PC-9 (cell line): ENCODE measurements around the gene NUP133. TPM values are rescaled to one million over a fixed set of nuclear protein-coding genes. Genes with fewer than 3 reads are reported as not detected.

Source experiments
- BruUV-seq: library from RNA; stranded (reverse); fragments of 400-500 nt; replicated peaks from 2 replicates; lab custom pipeline; 2021; lab: Mats Ljungman, UMichigan
- CTCF ChIA-PET: fragments of 300-600 bp; sonication (Branson Sonifier 250); formaldehyde crosslinking; loops from one replicate; lab custom pipeline; 2022; ENCODE audit warnings: antibody characterized with exemption; lab: Charles Lee
- POLR2A ChIA-PET: fragments of 300-600 bp; sonication (Branson Sonifier 250); formaldehyde crosslinking; loops from one replicate; lab custom pipeline; 2022; ENCODE audit warnings: antibody characterized with exemption; ENCODE audit not compliant: unreplicated experiment; lab: Charles Lee
- DNase-seq, 2 experiments: peaks; one replicate each; pipeline versions ENCODE4 v3.0.0 to v3.0.0-alpha.2; 2015 to 2022; ENCODE audit warnings: mixed read lengths in 1 of 2
- H2AFZ ChIP-seq: fragments of 200-600 bp; sonication (generic); 2 replicates; pipeline ENCODE4 v1.8.1; 2017; ENCODE audit warnings: antibody characterized with exemption
- H3F3A ChIP-seq: fragments of 200-600 bp; sonication (generic); 2 replicates; pipeline ENCODE4 v1.8.1; 2017; ENCODE audit warnings: antibody characterized with exemption, mild to moderate bottlenecking, low read depth; ENCODE audit not compliant: insufficient read depth
- H3K27ac ChIP-seq: fragments of 200-600 bp; sonication (generic); 2 replicates; pipeline ENCODE4 v1.6.1; 2016; ENCODE audit warnings: mixed run types
- H3K27me3 ChIP-seq: fragments of 200-600 bp; sonication (generic); 2 replicates; pipeline ENCODE4 v1.6.1; 2016; ENCODE audit warnings: low read depth, mixed run types; ENCODE audit not compliant: insufficient read depth
- H3K36me3 ChIP-seq: fragments of 200-600 bp; sonication (generic); 2 replicates; pipeline ENCODE4 v1.6.1; 2016; ENCODE audit warnings: low read depth, mixed run types
- H3K4me1 ChIP-seq: fragments of 200-600 bp; sonication (generic); replicated peaks from 2 replicates; pipeline ENCODE4 v1.6.1; 2016; ENCODE audit warnings: mixed run types; ENCODE audit not compliant: insufficient read depth
- H3K4me2 ChIP-seq: fragments of 200-600 bp; sonication (generic); 2 replicates; pipeline ENCODE4 v1.6.1; 2017; ENCODE audit warnings: mixed run types
- H3K4me3 ChIP-seq: fragments of 200-600 bp; sonication (generic); 2 replicates; pipeline ENCODE4 v1.6.1; 2016; ENCODE audit warnings: mixed run types
- H3K79me2 ChIP-seq: fragments of 200-600 bp; sonication (generic); 2 replicates; pipeline ENCODE4 v1.6.1; 2017; ENCODE audit warnings: low read depth, mixed run types
- H3K9me2 ChIP-seq: fragments of 200-600 bp; sonication (generic); 2 replicates; pipeline ENCODE4 v1.8.1; 2017; ENCODE audit warnings: mild to moderate bottlenecking; ENCODE audit not compliant: insufficient read depth
- H3K9me3 ChIP-seq: fragments of 200-600 bp; sonication (generic); 2 replicates; pipeline ENCODE4 v1.8.1; 2016; ENCODE audit warnings: low read depth; ENCODE audit not compliant: insufficient read depth
- H4K20me1 ChIP-seq: fragments of 200-600 bp; sonication (generic); 2 replicates; pipeline ENCODE4 v1.8.1; 2017; ENCODE audit not compliant: insufficient read depth
- EZH2 ChIP-seq: fragments of 200-600 bp; sonication (generic); IDR thresholded peaks from 2 replicates; pipeline ENCODE4 v1.8.0; 2017; ENCODE audit warnings: antibody characterized with exemption, low read depth
- intact Hi-C: fragments of 100-400 bp; cut with micrococcal nuclease; formaldehyde crosslinking; loops from one replicate; pipeline ENCODE4 v1.10.0; 2022; ENCODE audit not compliant: unreplicated experiment
- total RNA-seq: library from RNA; stranded (reverse); gene quantifications from 2 replicates; pipeline ENCODE4 v1.2.3, GENCODE V29; 2021
- TF ChIP-seq, protein P1 (sequence below): fragments of 200-600 bp; sonication (generic); conservative IDR thresholded peaks from 2 replicates; pipeline ENCODE4 v1.6.1; 2017; ENCODE audit warnings: mixed run types, antibody characterized with exemption, mild to moderate bottlenecking, moderate library complexity

The NUP133 gene
- total RNA-seq, 1 experiment from 2014 or later, result 38.5 TPM

DNA sequence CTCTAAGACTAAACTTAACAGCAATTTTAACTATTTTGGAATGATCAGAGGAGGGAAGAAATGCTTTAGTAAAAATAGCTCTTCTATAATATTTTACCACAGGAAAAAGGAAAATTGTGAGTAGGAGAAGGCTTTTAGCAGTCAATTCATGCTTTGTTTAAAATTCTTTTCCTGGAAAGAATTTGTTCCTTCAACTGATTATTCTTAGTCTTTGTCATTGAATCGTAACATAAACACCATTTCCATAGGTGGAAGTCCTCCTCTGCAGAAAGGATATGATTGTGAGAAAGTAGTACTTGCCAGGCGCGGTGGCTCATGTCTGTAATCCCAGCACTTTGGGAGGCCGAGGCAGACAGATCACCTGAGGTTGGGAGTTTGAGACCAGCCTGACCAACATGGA, 62.3 kb downstream of the NUP133 start:
- H2AFZ ChIP-seq, result no peak overlapping the region
- POLR2A ChIA-PET, result no interaction called here
- CTCF ChIA-PET, result no interaction called here
- no peak overlapping the region for H3K4me3 ChIP-seq
- no peaks in the 10 kb centered on the region for H3K79me2 ChIP-seq
- no peaks in the 10 kb centered on the region for H3K9me2 ChIP-seq
- no peaks in the 10 kb centered on the region for H4K20me1 ChIP-seq
- H3K4me2 ChIP-seq, result no peak overlapping the region
- TF ChIP-seq, protein P1, sequence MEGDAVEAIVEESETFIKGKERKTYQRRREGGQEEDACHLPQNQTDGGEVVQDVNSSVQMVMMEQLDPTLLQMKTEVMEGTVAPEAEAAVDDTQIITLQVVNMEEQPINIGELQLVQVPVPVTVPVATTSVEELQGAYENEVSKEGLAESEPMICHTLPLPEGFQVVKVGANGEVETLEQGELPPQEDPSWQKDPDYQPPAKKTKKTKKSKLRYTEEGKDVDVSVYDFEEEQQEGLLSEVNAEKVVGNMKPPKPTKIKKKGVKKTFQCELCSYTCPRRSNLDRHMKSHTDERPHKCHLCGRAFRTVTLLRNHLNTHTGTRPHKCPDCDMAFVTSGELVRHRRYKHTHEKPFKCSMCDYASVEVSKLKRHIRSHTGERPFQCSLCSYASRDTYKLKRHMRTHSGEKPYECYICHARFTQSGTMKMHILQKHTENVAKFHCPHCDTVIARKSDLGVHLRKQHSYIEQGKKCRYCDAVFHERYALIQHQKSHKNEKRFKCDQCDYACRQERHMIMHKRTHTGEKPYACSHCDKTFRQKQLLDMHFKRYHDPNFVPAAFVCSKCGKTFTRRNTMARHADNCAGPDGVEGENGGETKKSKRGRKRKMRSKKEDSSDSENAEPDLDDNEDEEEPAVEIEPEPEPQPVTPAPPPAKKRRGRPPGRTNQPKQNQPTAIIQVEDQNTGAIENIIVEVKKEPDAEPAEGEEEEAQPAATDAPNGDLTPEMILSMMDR, result no peak
- no peak for TF ChIP-seq EZH2
- intact Hi-C loops, result no loop called here
- no peak overlapping the region for H3K27ac ChIP-seq
- no peaks in the 10 kb centered on the region for H3K36me3 ChIP-seq
- H3F3A ChIP-seq, result no peaks in the 10 kb centered on the region
- no peak for DNase-seq
- BruUV-seq, result no TSS peak
- H3K4me1 ChIP-seq, result no peaks in the 10 kb centered on the region
- no peaks in the 10 kb centered on the region for H3K27me3 ChIP-seq
- H3K9me3 ChIP-seq, result no peaks in the 10 kb centered on the region

DNA sequence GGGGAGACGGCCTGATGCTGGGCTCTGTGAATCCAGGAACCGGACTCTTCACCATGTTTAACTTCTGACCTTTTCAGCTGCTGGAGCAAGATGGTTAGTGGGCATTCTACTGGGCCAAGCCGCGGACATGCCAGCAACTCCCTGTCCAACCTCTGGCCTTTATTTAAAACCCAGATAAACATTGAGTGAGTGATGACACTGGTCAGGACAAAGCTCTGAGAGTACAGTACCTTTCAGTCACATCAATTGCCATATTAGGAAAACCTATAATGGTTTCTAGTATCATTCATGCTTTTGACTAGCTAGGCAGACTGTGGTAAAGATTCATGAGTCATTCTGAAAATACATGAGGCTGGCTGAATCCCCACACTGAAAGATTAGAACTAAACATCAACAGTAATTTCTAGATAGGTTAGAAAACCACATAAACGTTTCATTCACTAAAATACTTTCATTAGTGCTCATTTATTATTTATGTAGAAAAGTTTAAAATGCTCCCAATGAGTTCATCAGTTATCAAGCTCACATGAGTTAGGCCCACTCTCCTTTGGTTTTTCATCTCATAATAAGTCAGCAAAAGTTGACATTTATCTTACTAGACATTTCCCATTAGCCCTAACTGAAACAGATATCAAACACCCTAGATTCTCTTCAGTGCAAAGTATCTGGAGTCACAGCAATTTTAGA, 67.1 kb downstream of the NUP133 start:
- Histone ChIP-seq H3K79me2 (no peaks in the 10 kb centered on the region), H3K27ac (no peak overlapping the region), H3K4me2 (no peak overlapping the region), H3K36me3 (no peaks in the 10 kb centered on the region), H3K4me1 (no peaks in the 10 kb centered on the region), H3K9me2 (no peaks in the 10 kb centered on the region), H3K27me3 (no peaks in the 10 kb centered on the region), H3K4me3 (no peak overlapping the region), H3F3A (no peaks in the 10 kb centered on the region), H2AFZ (no peak overlapping the region), H4K20me1 (no peaks in the 10 kb centered on the region), H3K9me3 (no peaks in the 10 kb centered on the region)
- BruUV-seq, result no TSS peak
- TF ChIP-seq, protein P1, result no peak
- no peak for TF ChIP-seq EZH2
- ChIA-PET POLR2A (no interaction called here), CTCF (no interaction called here)
- intact Hi-C loops, result loop anchor here (5.0 kb wide), 1 partner anchor 99 kb away; the partner anchor contains the start of gene CCSAP
- DNase-seq, result no peak

DNA sequence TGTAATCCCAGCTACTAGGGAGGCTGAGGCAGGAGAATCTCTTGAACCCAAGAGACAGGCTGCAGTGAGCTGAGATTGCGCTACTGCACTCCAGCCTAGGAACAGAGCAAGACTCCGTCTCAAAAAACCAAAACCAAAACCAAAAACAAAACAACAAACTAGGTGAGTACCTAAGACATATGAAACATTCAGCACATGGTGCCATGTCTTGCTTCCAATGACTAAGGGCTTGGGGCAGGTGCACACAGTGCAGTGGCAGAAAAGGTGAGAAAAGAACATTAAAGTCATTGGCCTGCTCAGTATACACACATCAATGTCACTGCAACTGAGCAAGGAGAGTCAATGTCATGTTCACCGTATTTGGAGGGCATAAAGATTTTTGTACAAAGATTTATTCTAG, 70.1 kb downstream of the NUP133 start:
- ChIA-PET CTCF (no interaction called here), POLR2A (no interaction called here)
- DNase-seq, result no peak

More for the DNA sequence above, 70.1 kb downstream of the NUP133 start:
- TF ChIP-seq, protein P1, result no peak
- no peak for TF ChIP-seq EZH2
- intact Hi-C loops, result no loop called here
- no peaks in the 10 kb centered on the region for H3K36me3 ChIP-seq
- no TSS peak for BruUV-seq
- no peaks in the 10 kb centered on the region for H3F3A ChIP-seq
- no peaks in the 10 kb centered on the region for H3K79me2 ChIP-seq
- no peaks in the 10 kb centered on the region for H3K27me3 ChIP-seq
- no peaks in the 10 kb centered on the region for H3K9me2 ChIP-seq
- H3K4me2 ChIP-seq, result no peak overlapping the region
- no peaks in the 10 kb centered on the region for H4K20me1 ChIP-seq
- no peaks in the 10 kb centered on the region for H3K4me1 ChIP-seq
- no peak overlapping the region for H3K27ac ChIP-seq
- no peak overlapping the region for H3K4me3 ChIP-seq
- H2AFZ ChIP-seq, result no peak overlapping the region
- H3K9me3 ChIP-seq, result no peaks in the 10 kb centered on the region
